HG02852 (cell line): ENCODE measurements around the gene PRRX2.
"Not testable (repeated sequence)": the region's sequence is repeated elsewhere in the genome, so short reads cannot be mapped to it uniquely, and the experiment has no call there.

Source experiments
- ATAC-seq: cut with Tn5 transposase; IDR thresholded peaks from one replicate; pipeline ENCODE4 v1.9.1; 2021; ENCODE audit warnings: mild to moderate bottlenecking, moderate library complexity; ENCODE audit not compliant: unreplicated experiment

PRRX2 gene

GRCh38 chr9:129726322-129727160 lies 61.1 kb downstream of the PRRX2 start:
- no peak for ATAC-seq

DNA sequence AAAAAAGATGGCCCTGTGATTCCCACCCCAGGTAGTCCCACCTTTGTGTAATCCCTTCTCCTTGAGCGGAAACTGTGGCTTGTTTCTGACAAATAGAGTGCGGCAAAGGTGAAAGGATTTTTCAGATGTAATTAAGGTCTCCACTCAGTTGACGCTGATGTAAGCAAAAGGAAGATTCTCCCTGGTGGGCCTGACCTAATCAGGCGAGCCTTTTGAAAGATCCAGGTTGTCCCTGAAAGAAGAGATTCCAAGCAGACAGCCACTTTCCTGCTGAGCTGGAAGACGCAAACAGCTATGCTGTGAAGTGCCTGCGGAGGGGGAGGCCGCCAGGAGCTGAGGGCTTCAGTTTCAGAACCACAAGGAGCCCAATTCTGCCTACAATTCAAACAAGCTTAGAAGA lies 63.3 kb downstream of the PRRX2 start:
- ATAC-seq = no peak

DNA sequence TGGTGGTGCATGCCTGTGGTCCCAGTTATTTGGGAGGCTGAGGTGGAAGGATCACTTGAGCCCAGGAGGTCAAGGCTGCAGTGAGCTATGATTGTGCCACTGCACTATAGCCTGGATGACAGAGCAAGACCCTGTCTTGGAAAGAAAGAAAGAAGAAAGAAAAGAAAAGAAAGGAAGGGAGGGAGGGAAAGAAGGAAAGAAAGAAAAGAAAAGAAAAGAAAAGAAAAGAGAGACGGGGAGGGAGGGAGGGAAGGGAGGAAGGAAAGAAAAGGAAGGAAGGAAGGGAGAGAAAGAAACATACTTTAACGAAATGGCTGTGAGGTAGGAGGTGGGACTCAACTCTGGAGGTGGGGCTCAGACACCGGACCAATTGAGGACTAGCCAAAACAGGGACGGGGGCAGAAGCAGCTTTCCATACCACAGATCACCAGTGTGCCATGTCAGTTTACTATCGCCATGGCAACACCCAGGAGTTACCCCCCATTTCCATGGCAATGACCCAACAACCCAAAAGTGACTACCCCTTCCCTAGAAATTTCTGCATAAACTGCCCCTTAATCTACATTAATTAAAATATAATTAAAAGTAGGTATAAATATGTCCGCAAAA lies 66.1 kb downstream of the PRRX2 start:
- ATAC-seq = no peak

GRCh38 chr9:129732100-129732499 lies 66.7 kb downstream of the PRRX2 start:
- no peak for ATAC-seq

- ATAC-seq = no peak
Observed at GRCh38 chr9:129732946-129733631, 67.6 kb downstream of the PRRX2 start.

- ATAC-seq = no peak
Observed at GRCh38 chr9:129733632-129733953, 68.1 kb downstream of the PRRX2 start.

DNA sequence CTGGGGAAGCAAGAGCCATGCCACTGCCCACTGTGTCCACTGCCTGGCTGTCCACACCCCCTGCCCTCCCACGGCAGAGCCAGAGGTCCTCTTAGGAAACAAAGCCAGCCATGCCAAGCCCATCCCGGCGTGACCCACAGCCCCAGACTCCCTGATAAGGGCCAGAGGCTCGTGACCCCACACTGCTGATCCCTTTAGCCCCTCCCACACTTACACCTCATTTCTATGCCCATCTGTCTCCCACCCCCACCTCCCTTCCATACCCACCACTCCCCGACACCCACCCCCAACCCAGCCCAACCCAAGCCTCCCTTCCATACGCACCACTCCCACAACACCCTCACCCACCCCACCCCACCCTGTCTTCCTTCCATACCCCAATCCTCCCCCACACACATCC lies 70.1 kb downstream of the PRRX2 start:
- ATAC-seq = no peak

GRCh38 chr9:129736334-129736733 lies 70.9 kb downstream of the PRRX2 start:
- ATAC-seq = no peak

GRCh38 chr9:129737479-129738274 lies 72.2 kb downstream of the PRRX2 start:
- peak; percentile 64 for ATAC-seq

DNA sequence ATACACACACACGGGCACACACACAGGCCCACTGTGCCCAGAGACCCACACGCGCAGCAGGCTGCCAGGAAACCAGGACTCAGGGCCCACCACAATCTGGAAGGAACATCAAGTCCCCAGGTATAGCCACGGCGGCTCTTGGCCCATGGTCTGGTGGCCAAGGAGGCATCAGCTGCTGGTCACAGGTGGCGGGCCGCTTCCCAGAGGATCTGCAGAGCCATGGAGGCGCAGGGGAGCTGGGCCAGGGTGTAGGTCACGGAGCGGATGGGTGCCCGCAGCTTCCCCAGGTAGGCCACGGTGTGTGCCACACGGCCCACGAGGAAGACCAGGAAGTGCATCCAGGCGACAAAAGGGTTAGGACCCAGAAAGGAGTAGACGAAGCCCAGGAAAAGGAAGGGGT lies 74.0 kb downstream of the PRRX2 start:
- no peak for ATAC-seq

- ATAC-seq = no peak
Observed at GRCh38 chr9:129740174-129740573, 74.7 kb downstream of the PRRX2 start.

DNA sequence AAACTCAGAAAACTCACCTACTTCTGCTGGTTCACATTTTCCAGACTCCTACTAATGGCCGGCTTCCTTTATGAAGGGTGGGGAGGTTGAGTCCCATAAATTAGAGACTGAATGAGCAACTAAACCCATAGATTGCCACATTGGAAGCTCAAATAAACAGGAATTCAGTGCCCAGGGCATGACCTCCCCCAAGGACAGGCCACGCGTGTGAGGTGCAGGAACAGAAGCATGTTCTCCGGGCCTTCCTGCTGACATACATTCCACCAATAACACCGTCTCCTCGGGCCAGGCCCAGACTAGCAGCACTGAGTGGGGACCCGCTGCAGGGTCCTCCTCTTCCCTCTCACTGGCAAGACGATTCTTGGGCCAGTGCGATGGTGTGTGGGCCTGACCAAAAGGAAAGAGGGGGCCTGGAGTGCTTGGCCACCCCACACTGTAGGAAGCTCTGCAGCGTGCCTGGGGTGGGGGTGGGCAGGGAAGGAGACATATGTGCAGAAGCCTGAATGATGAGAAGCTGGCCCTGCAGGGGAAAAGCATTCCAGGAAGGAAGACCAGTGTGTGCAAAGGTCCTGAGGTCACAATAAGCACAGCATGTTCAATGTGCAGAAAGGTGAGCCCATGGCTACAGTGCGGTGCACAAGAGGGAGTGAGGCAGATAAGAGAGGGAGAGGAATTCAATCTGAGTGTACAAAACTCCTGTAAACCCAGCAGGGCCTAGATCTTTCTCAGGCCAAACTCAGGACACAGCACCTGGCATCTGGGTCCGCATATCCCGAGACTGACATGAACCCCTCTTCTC lies 75.4 kb downstream of the PRRX2 start:
- no peak for ATAC-seq

- no peak for ATAC-seq
Observed at GRCh38 chr9:129745200-129745599, 79.8 kb downstream of the PRRX2 start.

DNA sequence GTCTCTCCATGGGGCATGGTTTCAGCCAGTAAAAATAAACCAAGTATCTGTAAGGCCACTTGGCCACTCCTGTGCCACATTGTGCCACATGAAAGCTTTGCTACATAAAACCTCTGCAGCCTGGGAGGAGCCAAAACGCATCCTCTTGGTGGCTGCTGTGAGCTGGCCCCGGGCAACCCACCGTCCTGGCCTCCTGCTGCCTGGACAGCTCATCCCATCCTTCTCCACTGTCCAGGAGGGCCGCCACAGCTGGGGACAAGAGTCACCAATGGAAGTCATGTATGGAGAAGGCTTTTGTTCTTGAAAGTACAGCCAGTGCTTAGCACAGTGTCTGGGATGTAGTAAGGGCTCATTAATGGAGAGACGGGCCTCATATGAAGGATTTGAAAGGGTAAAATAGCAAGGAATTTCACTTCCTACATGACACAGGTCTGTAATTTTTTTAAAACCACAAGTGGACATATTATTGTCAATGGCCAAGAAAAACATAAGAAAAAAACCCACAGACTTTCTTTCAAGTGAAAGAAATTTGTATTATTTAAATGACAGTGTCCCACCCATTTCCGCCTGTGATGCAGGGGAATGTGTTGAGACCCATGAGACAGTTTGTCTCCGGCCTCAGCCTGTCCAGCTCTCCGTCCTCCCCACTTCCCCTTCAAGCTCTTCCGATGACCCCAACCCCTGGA lies 80.8 kb downstream of the PRRX2 start:
- no peak for ATAC-seq

DNA sequence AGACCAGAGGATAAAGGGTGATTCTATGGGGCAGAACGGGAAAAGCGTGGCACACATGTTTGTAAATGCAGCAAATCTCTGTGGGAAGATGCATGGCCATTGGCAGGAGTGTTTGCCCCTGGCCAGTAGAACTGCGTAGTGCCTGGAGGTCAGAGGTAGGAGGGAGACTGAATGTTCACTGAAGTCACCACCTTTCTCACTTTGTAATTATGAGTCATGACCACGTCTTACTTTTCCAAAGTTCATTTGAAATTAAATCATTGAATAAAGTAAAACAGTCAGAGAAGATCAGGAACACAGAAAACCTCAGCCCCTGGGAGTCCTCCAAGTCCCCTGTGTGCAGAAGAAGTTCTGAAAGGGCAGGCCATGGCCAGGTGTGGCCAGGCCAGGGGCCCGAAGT lies 82.8 kb downstream of the PRRX2 start:
- no peak for ATAC-seq

DNA sequence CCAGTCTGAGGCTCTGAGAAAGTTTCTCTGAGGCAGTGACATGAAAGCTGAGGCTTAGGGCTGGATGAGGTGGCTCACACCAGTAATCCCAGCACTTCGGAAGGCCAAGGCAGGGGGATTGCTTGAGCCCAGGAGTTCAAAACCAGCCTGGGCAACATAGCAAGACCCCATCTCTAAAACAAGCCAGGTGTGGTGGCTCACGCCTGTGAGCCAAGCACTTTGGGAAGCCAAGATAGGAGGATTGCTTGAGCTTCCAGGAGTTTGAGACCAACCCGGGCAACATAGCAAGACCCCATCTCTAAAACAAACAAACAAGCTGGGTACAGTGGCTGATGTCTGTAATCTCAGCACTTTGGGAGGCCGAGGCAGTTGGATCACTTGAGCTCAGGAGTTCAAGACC lies 83.6 kb downstream of the PRRX2 start:
- ATAC-seq = not testable (repeated sequence)

DNA sequence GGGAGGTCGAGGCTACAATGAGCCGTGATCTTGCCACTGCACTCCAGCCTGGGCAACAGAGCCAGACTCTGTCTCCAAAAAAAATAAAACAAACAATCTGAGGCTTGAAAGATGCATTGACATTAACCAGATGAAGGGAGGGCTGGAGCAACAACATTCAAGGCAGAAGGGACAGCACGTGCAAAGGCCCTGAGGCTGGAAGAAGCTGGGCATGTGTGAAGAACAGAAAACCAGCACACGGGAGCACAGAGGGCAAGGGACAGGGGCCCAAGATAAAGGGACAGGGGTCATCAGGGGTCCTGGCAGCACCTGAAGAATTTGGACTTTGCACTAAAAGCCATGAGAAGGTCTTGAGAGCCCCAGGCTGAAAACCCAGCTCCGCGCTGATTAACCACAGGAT lies 84.1 kb downstream of the PRRX2 start:
- ATAC-seq = no peak

GRCh38 chr9:129750013-129750638 lies 84.7 kb downstream of the PRRX2 start:
- ATAC-seq = no peak
